ENCODE results near the gene ACP7. TPM values are rescaled to one million over a fixed set of nuclear protein-coding genes. Genes with fewer than 3 reads are reported as not detected.

The ACP7 gene
- total and polyA plus RNA-seq, 12 donors, result not detected

DNA sequence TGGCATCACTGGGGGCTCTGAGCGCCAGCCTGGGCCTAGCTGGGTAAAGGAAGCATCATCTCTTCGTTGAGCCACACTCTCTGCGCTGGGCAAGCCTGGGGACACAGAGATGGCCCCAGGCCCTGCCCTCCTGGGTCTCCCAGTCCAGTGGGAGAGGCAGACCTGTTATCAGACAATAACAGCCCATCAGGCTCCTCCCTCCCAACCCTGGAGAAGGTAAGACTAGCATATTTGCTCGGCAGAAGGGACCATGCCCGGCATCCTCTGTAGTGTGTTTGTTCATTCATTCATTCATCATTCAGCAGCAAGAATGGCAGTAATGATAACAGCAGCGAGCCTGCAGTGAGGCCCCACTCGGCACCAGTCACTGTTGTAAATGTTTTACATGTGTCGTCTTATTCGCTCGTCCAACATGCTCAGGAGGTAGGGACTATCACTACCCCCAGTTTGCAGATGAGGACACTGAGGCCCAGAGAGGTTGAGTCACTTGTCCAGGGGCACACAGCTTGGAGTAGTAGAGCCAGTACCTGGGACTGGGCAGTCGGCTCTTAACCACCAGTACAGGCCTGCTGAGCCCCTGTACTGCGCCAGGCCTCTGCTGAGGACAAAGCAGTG is 74.6 kb downstream of the ACP7 start:
- Histone ChIP-seq H3K27me3 (no peaks in the 10 kb centered on the region), H3K36me3 (replicated peaks in 1 of 2) (no peaks in the 10 kb centered on the region), H3K4me1 (replicated peaks in 1 of 2) (peaks cover 17 to 53% of the 10 kb centered on the region in 2 donors), H3K9me3 (replicated peaks in 1 of 3) (no peaks in the 10 kb centered on the region), H3K4me3 (no peak overlapping the region), H3K27ac (no peak overlapping the region)
- 73 to 89% (median 86%) methylated on average over 7 to 12 of the region's 12 CpGs for WGBS, 4 donors
- no peak for DNase-seq
- intact Hi-C loops (cut with DNase I), result no loop called here
- TF ChIP-seq, protein P1, sequence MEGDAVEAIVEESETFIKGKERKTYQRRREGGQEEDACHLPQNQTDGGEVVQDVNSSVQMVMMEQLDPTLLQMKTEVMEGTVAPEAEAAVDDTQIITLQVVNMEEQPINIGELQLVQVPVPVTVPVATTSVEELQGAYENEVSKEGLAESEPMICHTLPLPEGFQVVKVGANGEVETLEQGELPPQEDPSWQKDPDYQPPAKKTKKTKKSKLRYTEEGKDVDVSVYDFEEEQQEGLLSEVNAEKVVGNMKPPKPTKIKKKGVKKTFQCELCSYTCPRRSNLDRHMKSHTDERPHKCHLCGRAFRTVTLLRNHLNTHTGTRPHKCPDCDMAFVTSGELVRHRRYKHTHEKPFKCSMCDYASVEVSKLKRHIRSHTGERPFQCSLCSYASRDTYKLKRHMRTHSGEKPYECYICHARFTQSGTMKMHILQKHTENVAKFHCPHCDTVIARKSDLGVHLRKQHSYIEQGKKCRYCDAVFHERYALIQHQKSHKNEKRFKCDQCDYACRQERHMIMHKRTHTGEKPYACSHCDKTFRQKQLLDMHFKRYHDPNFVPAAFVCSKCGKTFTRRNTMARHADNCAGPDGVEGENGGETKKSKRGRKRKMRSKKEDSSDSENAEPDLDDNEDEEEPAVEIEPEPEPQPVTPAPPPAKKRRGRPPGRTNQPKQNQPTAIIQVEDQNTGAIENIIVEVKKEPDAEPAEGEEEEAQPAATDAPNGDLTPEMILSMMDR (IDR thresholded peaks at IDR 0.05), result no peak
- no peak for TF ChIP-seq POLR2A (IDR thresholded peaks at IDR 0.05)

DNA sequence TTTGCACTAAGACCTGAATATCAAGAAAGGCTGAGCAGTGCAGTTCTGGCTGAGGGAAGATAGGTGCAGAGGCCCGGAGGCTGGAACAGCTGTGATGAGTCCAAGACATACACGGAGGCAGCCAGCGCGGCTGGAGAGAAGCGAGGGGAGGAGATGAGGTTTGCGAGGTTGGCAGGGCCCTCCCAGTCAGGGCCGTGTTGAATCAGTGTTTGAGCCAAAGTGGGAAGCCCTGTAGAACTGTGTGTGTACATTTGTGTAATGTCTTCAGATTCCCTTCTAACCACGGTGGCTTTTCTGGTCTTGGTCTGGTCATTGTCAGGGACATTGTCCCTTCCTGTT is 76.3 kb downstream of the ACP7 start:
- DNase-seq, result peak in 6 of 7 donors; percentile 50 to 69 (median 58)
- TF ChIP-seq POLR2A (IDR thresholded peaks at IDR 0.05), result no peak
- TF ChIP-seq, protein P1 (IDR thresholded peaks at IDR 0.05), result no peak
- intact Hi-C loops (cut with DNase I), result no loop called here
- Histone ChIP-seq H3K4me3 (no peak overlapping the region), H3K9me3 (replicated peaks in 1 of 3) (no peaks in the 10 kb centered on the region), H3K4me1 (replicated peaks in 1 of 2) (peaks cover 17 to 40% of the 10 kb centered on the region in 2 donors), H3K27me3 (no peaks in the 10 kb centered on the region), H3K27ac (peak overlapping the region in 2 of 5 donors; percentile 58 to 62), H3K36me3 (replicated peaks in 1 of 2) (no peaks in the 10 kb centered on the region)
- 20 to 30% (median 25%) methylated on average over 8 of the region's 8 CpGs for WGBS, 4 donors

Other genes with a start within 250 kb of the ACP7 start
- 100 to 1,000 TPM; 133 to 295 (median 200) TPM for gene HNRNPL, start 234.4 kb upstream of the ACP7 start, total RNA-seq
- 100 to 1,000 TPM; 195 to 241 (median 220) TPM for gene HNRNPL, start 234.4 kb upstream of the ACP7 start, polyA plus RNA-seq
- 10 to 100 TPM in 1 of 9 donors, 1 to 10 TPM in 7, under 1 TPM in 1; 0.54 to 11.4 (median 4.8) TPM for gene RINL, start 206.1 kb upstream of the ACP7 start, total RNA-seq
- 10 to 100 TPM in 1 of 3 donors, 1 to 10 TPM in 2; 5.6 to 24.1 (median 7.1) TPM for gene RINL, start 206.1 kb upstream of the ACP7 start, polyA plus RNA-seq
- 100 to 1,000 TPM in 4 of 9 donors, 10 to 100 TPM in 5; 46.4 to 145 (median 70.4) TPM for gene SIRT2, start 184.8 kb upstream of the ACP7 start, total RNA-seq
- 10 to 100 TPM; 50.3 to 79.4 (median 51.1) TPM for gene SIRT2, start 184.8 kb upstream of the ACP7 start, polyA plus RNA-seq
- gene NFKBIB, start 184.4 kb upstream of the ACP7 start, total RNA-seq, result 10 to 100 TPM; 17.2 to 51.6 (median 29.3) TPM
- 10 to 100 TPM; 12.4 to 73.0 (median 36.1) TPM for gene NFKBIB, start 184.4 kb upstream of the ACP7 start, polyA plus RNA-seq
- gene CCER2, start 172.2 kb upstream of the ACP7 start, total RNA-seq, result under 1 TPM in 3 of 9 donors, not detected in 6; 0.44 to 0.54 (median 0.47) TPM
- 1 to 10 TPM in 2 of 3 donors, under 1 TPM in 1; 0.15 to 4.4 (median 2.4) TPM for gene CCER2, start 172.2 kb upstream of the ACP7 start, polyA plus RNA-seq
- 10 to 100 TPM; 20.2 to 41.4 (median 35.1) TPM for gene SARS2, start 153.6 kb upstream of the ACP7 start, total RNA-seq
- gene SARS2, start 153.6 kb upstream of the ACP7 start, polyA plus RNA-seq, result 100 to 1,000 TPM in 2 of 3 donors, 1 to 10 TPM in 1; 9.1 to 116 (median 108) TPM
- 10 to 100 TPM; 38.2 to 64.4 (median 45.2) TPM for gene MRPS12, start 153.4 kb upstream of the ACP7 start, total RNA-seq
- gene MRPS12, start 153.4 kb upstream of the ACP7 start, polyA plus RNA-seq, result 10 to 100 TPM; 14.6 to 27.0 (median 22.4) TPM
- 10 to 100 TPM in 4 of 9 donors, 1 to 10 TPM in 5; 4.1 to 18.7 (median 9.7) TPM for gene FBXO17, start 108.6 kb upstream of the ACP7 start, total RNA-seq
- 10 to 100 TPM in 1 of 3 donors, 1 to 10 TPM in 2; 4.7 to 12.1 (median 9.2) TPM for gene FBXO17, start 108.6 kb upstream of the ACP7 start, polyA plus RNA-seq
- gene FBXO27, start 51.8 kb upstream of the ACP7 start, total RNA-seq, result 10 to 100 TPM in 2 of 9 donors, 1 to 10 TPM in 7; 1.8 to 17.2 (median 3.6) TPM
- 1 to 10 TPM; 1.1 to 2.3 (median 2.0) TPM for gene FBXO27, start 51.8 kb upstream of the ACP7 start, polyA plus RNA-seq
- 10 to 100 TPM in 8 of 9 donors, 1 to 10 TPM in 1; 7.5 to 61.0 (median 20.1) TPM for gene PAK4, start 41.4 kb downstream of the ACP7 start, total RNA-seq
- 10 to 100 TPM in 2 of 3 donors, 1 to 10 TPM in 1; 7.2 to 33.1 (median 27.5) TPM for gene PAK4, start 41.4 kb downstream of the ACP7 start, polyA plus RNA-seq
- under 1 TPM in 3 of 9 donors, not detected in 6; 0.11 to 0.78 (median 0.11) TPM for gene NCCRP1, start 112.6 kb downstream of the ACP7 start, total RNA-seq
- gene NCCRP1, start 112.6 kb downstream of the ACP7 start, polyA plus RNA-seq, result under 1 TPM in 2 of 3 donors, not detected in 1; 0.10 to 0.32 TPM
- gene SYCN, start 119.9 kb downstream of the ACP7 start, total RNA-seq, result under 1 TPM in 3 of 9 donors, not detected in 6; 0.43 to 0.76 (median 0.67) TPM
- not detected for gene SYCN, start 119.9 kb downstream of the ACP7 start, polyA plus RNA-seq
- not detected for gene IFNL3, start 160.6 kb downstream of the ACP7 start, total RNA-seq
- gene IFNL3, start 160.6 kb downstream of the ACP7 start, polyA plus RNA-seq, result not detected
- gene IFNL4, start 164.5 kb downstream of the ACP7 start, total RNA-seq, result not detected
- gene IFNL4, start 164.5 kb downstream of the ACP7 start, polyA plus RNA-seq, result not detected
- not detected for gene IFNL2, start 184.0 kb downstream of the ACP7 start, total RNA-seq
- not detected for gene IFNL2, start 184.0 kb downstream of the ACP7 start, polyA plus RNA-seq
- not detected for gene IFNL1, start 212.0 kb downstream of the ACP7 start, total RNA-seq
- not detected for gene IFNL1, start 212.0 kb downstream of the ACP7 start, polyA plus RNA-seq
- gene LRFN1, start 236.5 kb downstream of the ACP7 start, total RNA-seq, result 1 to 10 TPM in 2 of 9 donors, under 1 TPM in 7; 0.34 to 1.4 (median 0.69) TPM
- 1 to 10 TPM in 1 of 3 donors, under 1 TPM in 2; 0.15 to 1.8 (median 0.74) TPM for gene LRFN1, start 236.5 kb downstream of the ACP7 start, polyA plus RNA-seq

Data from adrenal gland (tissue), 12 donors.